ENCODE results near the gene AMOTL2.

AMOTL2 gene

DNA sequence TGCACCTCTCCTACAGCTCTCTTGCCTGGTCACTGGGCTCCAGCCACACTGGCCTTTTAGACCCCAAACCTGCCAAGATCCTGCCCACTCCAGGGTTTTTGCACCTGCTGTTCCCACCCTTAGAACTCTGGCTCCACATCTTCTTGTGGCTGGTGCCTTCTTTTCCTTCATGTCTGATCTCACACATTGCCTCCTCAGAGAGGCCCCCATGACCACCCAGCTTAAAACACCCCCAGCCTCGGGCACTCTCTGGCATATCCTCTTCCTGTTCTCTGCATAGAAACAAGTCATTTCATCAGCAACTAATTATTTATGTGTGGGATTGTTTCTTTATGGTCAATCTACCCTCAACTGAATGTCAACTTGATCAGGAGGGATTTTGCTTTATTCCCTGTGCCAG, 14.0 kb upstream of the AMOTL2 start:
- Histone ChIP-seq H3K27ac (no peak overlapping the region), H3K4me3 (ENCODE audit: low read depth in 1 of 2, low read length in 1 of 2) (no peak overlapping the region), H3K27me3 (peaks cover 6% of the 10 kb centered on the region), H3K36me3 (no peaks in the 10 kb centered on the region), H3K9me3 (no peaks in the 10 kb centered on the region), H3K4me1 (ENCODE audit: control insufficient read depth in 1 of 2, insufficient read depth in 1 of 2, low read depth in 1 of 2, low read length in 1 of 2) (no peaks in the 10 kb centered on the region)
- TF ChIP-seq, protein P1, sequence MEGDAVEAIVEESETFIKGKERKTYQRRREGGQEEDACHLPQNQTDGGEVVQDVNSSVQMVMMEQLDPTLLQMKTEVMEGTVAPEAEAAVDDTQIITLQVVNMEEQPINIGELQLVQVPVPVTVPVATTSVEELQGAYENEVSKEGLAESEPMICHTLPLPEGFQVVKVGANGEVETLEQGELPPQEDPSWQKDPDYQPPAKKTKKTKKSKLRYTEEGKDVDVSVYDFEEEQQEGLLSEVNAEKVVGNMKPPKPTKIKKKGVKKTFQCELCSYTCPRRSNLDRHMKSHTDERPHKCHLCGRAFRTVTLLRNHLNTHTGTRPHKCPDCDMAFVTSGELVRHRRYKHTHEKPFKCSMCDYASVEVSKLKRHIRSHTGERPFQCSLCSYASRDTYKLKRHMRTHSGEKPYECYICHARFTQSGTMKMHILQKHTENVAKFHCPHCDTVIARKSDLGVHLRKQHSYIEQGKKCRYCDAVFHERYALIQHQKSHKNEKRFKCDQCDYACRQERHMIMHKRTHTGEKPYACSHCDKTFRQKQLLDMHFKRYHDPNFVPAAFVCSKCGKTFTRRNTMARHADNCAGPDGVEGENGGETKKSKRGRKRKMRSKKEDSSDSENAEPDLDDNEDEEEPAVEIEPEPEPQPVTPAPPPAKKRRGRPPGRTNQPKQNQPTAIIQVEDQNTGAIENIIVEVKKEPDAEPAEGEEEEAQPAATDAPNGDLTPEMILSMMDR (IDR thresholded peaks at IDR 0.05) = no peak

DNA sequence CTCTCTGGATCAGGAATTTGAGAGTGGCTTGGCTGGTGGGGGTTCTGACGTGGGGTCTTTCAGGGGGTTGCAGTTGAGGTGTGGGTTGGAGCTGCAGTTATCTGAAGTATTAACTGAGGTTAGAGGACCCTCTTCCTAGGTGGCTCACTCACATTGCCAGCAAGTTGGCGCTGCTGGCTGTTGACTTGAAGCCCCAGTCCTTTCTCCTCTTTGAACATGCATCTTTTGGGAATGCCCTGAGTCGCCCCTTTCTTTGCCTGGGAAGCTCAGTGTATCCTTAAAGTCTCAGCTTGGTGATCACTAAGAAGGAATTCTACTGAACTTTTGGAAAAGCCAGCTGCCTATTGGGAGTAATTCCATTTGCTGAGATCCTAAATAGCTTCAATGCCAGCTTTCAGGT, 13.0 kb upstream of the AMOTL2 start:
- TF ChIP-seq, protein P1 (IDR thresholded peaks at IDR 0.05) = no peak
- Histone ChIP-seq H3K4me1 (ENCODE audit: control insufficient read depth in 1 of 2, insufficient read depth in 1 of 2, low read depth in 1 of 2, low read length in 1 of 2) (no peaks in the 10 kb centered on the region), H3K27ac (no peak overlapping the region), H3K4me3 (ENCODE audit: low read depth in 1 of 2, low read length in 1 of 2) (no peak overlapping the region), H3K36me3 (no peaks in the 10 kb centered on the region), H3K9me3 (no peaks in the 10 kb centered on the region), H3K27me3 (peaks cover 6% of the 10 kb centered on the region)

DNA sequence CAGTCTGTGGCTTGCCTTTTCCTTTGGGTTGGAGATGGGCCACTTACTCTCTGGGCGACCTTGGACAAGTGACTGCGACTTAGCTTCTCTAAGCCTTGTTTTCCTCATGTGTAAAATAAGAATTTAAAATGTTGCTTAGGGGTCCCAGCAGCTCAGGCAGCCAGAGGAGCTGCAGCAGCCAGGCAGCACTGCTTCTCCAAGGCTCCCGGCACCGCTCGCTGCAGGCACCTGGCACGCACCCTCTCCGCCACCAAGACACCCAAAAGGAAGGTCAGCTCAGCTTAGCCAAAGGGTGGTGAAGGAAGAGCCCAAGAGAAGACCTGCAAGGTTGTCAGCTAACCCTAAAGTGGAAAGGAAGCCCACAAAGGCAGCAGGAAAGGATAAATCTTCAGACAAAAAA, 10.7 kb upstream of the AMOTL2 start:
- TF ChIP-seq, protein P1 (IDR thresholded peaks at IDR 0.05) = no peak
- H3K9me3 ChIP-seq = no peaks in the 10 kb centered on the region
- H3K4me3 ChIP-seq (ENCODE audit: low read depth in 1 of 2, low read length in 1 of 2) = no peak overlapping the region
- H3K36me3 ChIP-seq = no peaks in the 10 kb centered on the region
- no peaks in the 10 kb centered on the region for H3K4me1 ChIP-seq (ENCODE audit: control insufficient read depth in 1 of 2, insufficient read depth in 1 of 2, low read depth in 1 of 2, low read length in 1 of 2)
- no peak overlapping the region for H3K27ac ChIP-seq
- peaks cover 13% of the 10 kb centered on the region for H3K27me3 ChIP-seq

DNA sequence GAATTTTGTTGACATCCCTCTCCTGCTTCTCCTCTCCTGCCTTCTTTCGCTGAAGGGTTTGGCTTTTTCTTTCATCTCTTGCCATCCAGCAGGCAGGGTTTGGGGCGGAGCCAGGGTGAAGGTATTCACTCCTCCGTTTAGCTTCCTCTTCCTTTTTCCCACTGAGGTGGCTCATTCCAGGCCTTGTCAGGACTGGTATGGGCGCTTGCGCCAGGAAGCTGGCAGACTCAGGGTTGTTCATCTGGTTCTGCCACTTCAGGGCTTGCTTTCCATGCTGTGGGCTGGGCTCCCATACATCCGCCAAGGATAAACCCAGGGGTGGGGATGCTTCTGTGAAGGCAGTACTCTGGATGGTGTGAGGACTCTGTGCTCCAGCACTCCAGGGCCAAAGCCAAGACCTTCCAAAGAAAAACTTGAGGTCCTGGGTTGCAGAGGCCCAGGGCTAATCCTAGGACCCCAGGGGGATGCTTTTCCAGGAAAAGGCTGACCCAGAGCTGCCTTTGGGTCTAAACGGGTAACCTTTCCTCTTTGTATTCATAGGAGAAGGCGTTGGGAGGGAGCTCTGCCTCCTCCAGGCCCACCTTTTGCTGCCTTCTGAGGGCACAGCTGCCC, 7.7 kb upstream of the AMOTL2 start:
- H3K27ac ChIP-seq = no peak overlapping the region
- H3K36me3 ChIP-seq = no peaks in the 10 kb centered on the region
- no peaks in the 10 kb centered on the region for H3K9me3 ChIP-seq
- H3K4me1 ChIP-seq (ENCODE audit: control insufficient read depth in 1 of 2, insufficient read depth in 1 of 2, low read depth in 1 of 2, low read length in 1 of 2) = no peaks in the 10 kb centered on the region
- H3K4me3 ChIP-seq (ENCODE audit: low read depth in 1 of 2, low read length in 1 of 2) = no peak overlapping the region
- TF ChIP-seq, protein P1 (IDR thresholded peaks at IDR 0.05) = no peak
- peaks cover 29% of the 10 kb centered on the region for H3K27me3 ChIP-seq

DNA sequence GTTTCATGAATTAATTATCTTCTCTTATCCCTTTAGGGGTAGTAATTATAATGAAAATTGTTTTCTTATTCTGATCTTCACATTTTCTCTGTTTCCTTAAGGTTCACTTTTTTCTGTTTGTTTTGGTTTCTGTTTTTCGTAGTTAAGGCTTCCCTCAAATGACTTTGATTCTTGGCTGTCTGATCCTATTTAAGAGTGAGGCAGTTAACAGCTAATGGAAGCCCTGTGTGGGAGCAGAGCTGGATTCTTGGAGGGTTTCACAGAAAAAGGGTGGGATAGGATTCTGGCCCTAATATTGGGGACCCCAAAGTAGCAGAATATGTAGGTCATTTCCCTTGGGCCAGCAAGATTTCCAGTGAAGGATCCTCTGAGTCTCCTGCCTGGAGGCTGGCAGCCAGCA, 6.8 kb upstream of the AMOTL2 start:
- H3K27ac ChIP-seq = no peak overlapping the region
- H3K9me3 ChIP-seq = no peaks in the 10 kb centered on the region
- H3K36me3 ChIP-seq = no peaks in the 10 kb centered on the region
- no peak overlapping the region for H3K4me3 ChIP-seq (ENCODE audit: low read depth in 1 of 2, low read length in 1 of 2)
- H3K27me3 ChIP-seq = peaks cover 33% of the 10 kb centered on the region
- H3K4me1 ChIP-seq (ENCODE audit: control insufficient read depth in 1 of 2, insufficient read depth in 1 of 2, low read depth in 1 of 2, low read length in 1 of 2) = no peaks in the 10 kb centered on the region
- TF ChIP-seq, protein P1 (IDR thresholded peaks at IDR 0.05) = no peak

DNA sequence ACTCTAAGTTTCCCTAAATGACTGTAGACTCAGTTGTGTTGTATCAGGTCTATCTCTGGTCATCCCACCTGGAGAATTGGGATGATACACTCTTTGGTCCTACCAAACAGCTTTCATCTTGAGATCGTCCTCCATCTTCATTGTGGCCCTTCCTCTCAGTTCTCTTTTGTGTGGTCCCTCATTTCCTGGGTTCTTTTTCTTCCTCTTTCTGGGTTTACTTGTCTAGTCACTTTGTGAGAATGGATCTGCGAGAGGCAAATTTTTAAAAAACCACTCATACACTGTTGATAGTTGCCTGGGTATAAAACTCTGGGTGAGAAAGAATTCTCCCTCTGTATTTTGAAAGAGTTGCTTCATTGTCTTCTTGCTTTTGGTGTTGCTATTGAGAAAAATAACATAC, 6.0 kb upstream of the AMOTL2 start:
- Histone ChIP-seq H3K27ac (no peak overlapping the region), H3K4me1 (ENCODE audit: control insufficient read depth in 1 of 2, insufficient read depth in 1 of 2, low read depth in 1 of 2, low read length in 1 of 2) (no peaks in the 10 kb centered on the region)
- TF ChIP-seq, protein P1 (IDR thresholded peaks at IDR 0.05) = no peak

More for the DNA sequence above, 6.0 kb upstream of the AMOTL2 start:
- H3K4me3 ChIP-seq (ENCODE audit: low read depth in 1 of 2, low read length in 1 of 2) = no peak overlapping the region
- no peaks in the 10 kb centered on the region for H3K9me3 ChIP-seq
- no peaks in the 10 kb centered on the region for H3K36me3 ChIP-seq
- H3K27me3 ChIP-seq = peaks cover 41% of the 10 kb centered on the region
